Liver (tissue), 9 donors: ENCODE measurements around the gene PIP. TPM values are rescaled to one million over a fixed set of nuclear protein-coding genes. Genes with fewer than 3 reads are reported as not detected.

ENCODE experiments used
- DNase-seq: peaks from one replicate; pipeline ENCODE4 v3.0.0-alpha.2; 2017; ENCODE audit warnings: low spot score
- H3K27ac ChIP-seq, 2 donors: one replicate each; pipeline ENCODE4 v1.7.0; 2013; ENCODE audit warnings: inconsistent platforms in 2 of 2, low read length in 2 of 2, control low read depth in 1 of 2, low read depth in 1 of 2, mild to moderate bottlenecking in 1 of 2
- H3K27me3 ChIP-seq, 4 donors: one replicate each; pipeline versions ENCODE4 v1.6.1 to v1.7.0; 2013; ENCODE audit warnings: low read length in 3 of 4, inconsistent platforms in 1 of 4, mild to moderate bottlenecking in 1 of 4, moderate library complexity in 1 of 4; ENCODE audit not compliant: control insufficient read depth in 4 of 4, insufficient read depth in 4 of 4
- H3K36me3 ChIP-seq, 4 donors: one replicate each; pipeline versions ENCODE4 v1.6.1 to v1.7.0; 2013; ENCODE audit warnings: low read length in 3 of 4, mild to moderate bottlenecking in 3 of 4, low read depth in 1 of 4, moderate library complexity in 1 of 4; ENCODE audit not compliant: control insufficient read depth in 4 of 4, insufficient read depth in 3 of 4
- H3K4me1 ChIP-seq, 4 donors: one replicate each; pipeline versions ENCODE4 v1.6.1 to v1.7.0; 2013; ENCODE audit warnings: low read length in 3 of 4, mild to moderate bottlenecking in 3 of 4, moderate library complexity in 1 of 4; ENCODE audit not compliant: control insufficient read depth in 4 of 4, insufficient read depth in 4 of 4
- H3K4me3 ChIP-seq, 3 donors: one replicate each; pipeline versions ENCODE4 v1.6.1 to v1.7.0; 2013; ENCODE audit warnings: low read length in 3 of 3, control low read depth in 1 of 3, low read depth in 1 of 3, mild to moderate bottlenecking in 1 of 3
- H3K9ac ChIP-seq, 2 donors: one replicate each; pipeline ENCODE4 v1.7.0; 2013; ENCODE audit warnings: low read length in 2 of 2, mild to moderate bottlenecking in 2 of 2, moderate library complexity in 2 of 2, control low read depth in 1 of 2, low read depth in 1 of 2
- H3K9me3 ChIP-seq, 4 donors: one replicate each; pipeline versions ENCODE4 v1.6.1 to v1.7.0; 2013; ENCODE audit warnings: low read length in 3 of 4; ENCODE audit not compliant: control insufficient read depth in 4 of 4
- ATF3 ChIP-seq: IDR thresholded peaks from 2 replicates; pipeline ENCODE4 v1.6.1; 2016; ENCODE audit warnings: antibody characterized with exemption
- CTCF ChIP-seq: fragments of 150-350 bp; IDR thresholded peaks from 2 replicates; pipeline ENCODE4 v1.5.1; 2017; ENCODE audit warnings: improper control_type of control experiment, low read depth, low read length; ENCODE audit not compliant: missing input control
- EGR1 ChIP-seq, 2 donors: IDR thresholded peaks; 2 replicates each; pipeline ENCODE4 v1.6.1; 2016 to 2018; ENCODE audit warnings: antibody characterized with exemption in 2 of 2, low read depth in 2 of 2
- FOXA1 ChIP-seq: IDR thresholded peaks from 2 replicates; pipeline ENCODE4 v1.6.1; 2016; ENCODE audit warnings: antibody characterized with exemption
- FOXA2 ChIP-seq: IDR thresholded peaks from 2 replicates; pipeline ENCODE4 v1.6.1; 2016; ENCODE audit warnings: antibody characterized with exemption
- GABPA ChIP-seq, 2 donors: IDR thresholded peaks in 1 of 2; conservative IDR thresholded peaks in 1 of 2; 2 replicates each; pipeline ENCODE4 v1.6.1; 2016; ENCODE audit warnings: antibody characterized with exemption in 2 of 2, mild to moderate bottlenecking in 1 of 2, moderate library complexity in 1 of 2
- HNF4A ChIP-seq, 2 donors: conservative IDR thresholded peaks; 2 replicates each; pipeline ENCODE4 v1.6.1; 2016; ENCODE audit warnings: antibody characterized with exemption in 2 of 2, mild to moderate bottlenecking in 2 of 2
- HNF4G ChIP-seq: IDR thresholded peaks from 2 replicates; pipeline ENCODE4 v1.6.1; 2016; ENCODE audit warnings: antibody characterized with exemption
- JUND ChIP-seq, 2 donors: IDR thresholded peaks; 2 replicates each; pipeline ENCODE4 v1.6.1; 2016; ENCODE audit warnings: antibody characterized with exemption in 2 of 2
- MAX ChIP-seq: IDR thresholded peaks from 2 replicates; pipeline ENCODE4 v1.6.1; 2016; ENCODE audit warnings: antibody characterized with exemption
- NR2F2 ChIP-seq: IDR thresholded peaks from 2 replicates; pipeline ENCODE4 v1.6.1; 2016; ENCODE audit warnings: antibody characterized with exemption
- RAD21 ChIP-seq, 2 donors: IDR thresholded peaks; 2 replicates each; pipeline ENCODE4 v1.6.1; 2016; ENCODE audit warnings: antibody characterized with exemption in 2 of 2, mild to moderate bottlenecking in 2 of 2
- REST ChIP-seq: IDR thresholded peaks from 2 replicates; pipeline ENCODE4 v1.6.1; 2016; ENCODE audit warnings: antibody characterized with exemption, mild to moderate bottlenecking
- RXRA ChIP-seq, 2 donors: IDR thresholded peaks; 2 replicates each; pipeline ENCODE4 v1.6.1; 2017 to 2018; ENCODE audit warnings: antibody characterized with exemption in 2 of 2, mild to moderate bottlenecking in 1 of 2
- SP1 ChIP-seq: IDR thresholded peaks from 2 replicates; pipeline ENCODE4 v1.6.1; 2018; ENCODE audit warnings: antibody characterized with exemption, mild to moderate bottlenecking
- TAF1 ChIP-seq: conservative IDR thresholded peaks from 2 replicates; pipeline ENCODE4 v1.6.1; 2016; ENCODE audit warnings: antibody characterized with exemption, mild to moderate bottlenecking
- YY1 ChIP-seq: IDR thresholded peaks from 2 replicates; pipeline ENCODE4 v1.6.1; 2016; ENCODE audit warnings: antibody characterized with exemption, mild to moderate bottlenecking
- ZBTB33 ChIP-seq: IDR thresholded peaks from 2 replicates; pipeline ENCODE4 v1.6.1; 2016; ENCODE audit warnings: antibody characterized with exemption
- WGBS: extraction: QIAGEN DNeasy Blood & Tissue Kit; methylation state at CpG from one replicate; pipeline ENCODE4 v1.1.7; 2013; 5-methylcytosine and 5-hydroxymethylcytosine counted together
- polyA plus RNA-seq, 2 donors: library from polyadenylated mRNA; stranded (reverse) in 1 of 2; unstranded in 1 of 2; fragments of 200-250 nt in 1 of 2; fragments of >200 nt in 1 of 2; fragmentation: Nextera tagmentation in 1 of 2; extraction: Ambion mirVana in 1 of 2; gene quantifications; one replicate each; pipeline versions ENCODE4 v1.2.1 to v1.2.3, GENCODE V29; 2013 to 2015
- total RNA-seq, 2 donors: library from RNA; depleted of rRNA; stranded (reverse); fragments of >200 nt; gene quantifications; one replicate each; pipeline ENCODE4 v1.2.3, GENCODE V29; 2014
- donor health status: healthy.
- donor health status: healthy.
- donor health status: healthy.
- donor health status: healthy.
- donor health status: healthy.

The PIP gene
- total RNA-seq (not detected), polyA plus RNA-seq (not detected)

- no peak for TF ChIP-seq CTCF
- TF ChIP-seq NR2F2 = no peak
- no peak for TF ChIP-seq TAF1
- TF ChIP-seq GABPA (IDR thresholded peaks at IDR 0.05 in 1 of 2, conservative IDR thresholded peaks at IDR 0.05 in 1 of 2) = no peak
- TF ChIP-seq JUND (IDR thresholded peaks at IDR 0.05) = no peak
- TF ChIP-seq REST = no peak
- TF ChIP-seq HNF4G = no peak
- TF ChIP-seq ZBTB33 = no peak
- no peak for TF ChIP-seq MAX
- no peak for TF ChIP-seq YY1
- TF ChIP-seq ATF3 = no peak
- no peak for TF ChIP-seq FOXA2
- TF ChIP-seq SP1 = no peak
- no peak for TF ChIP-seq RXRA (IDR thresholded peaks at IDR 0.05)
- no peak for TF ChIP-seq EGR1 (IDR thresholded peaks at IDR 0.05; ENCODE audit: low read depth in 2 of 2)
- TF ChIP-seq FOXA1 = no peak
- no peak for TF ChIP-seq HNF4A (conservative IDR thresholded peaks at IDR 0.05)
- TF ChIP-seq RAD21 (IDR thresholded peaks at IDR 0.05) = no peak
- 44% methylated on average over 4 of the region's 4 CpGs for WGBS
Observed at GRCh38 chr7:143131781-143132180, at the start of gene PIP. TSS of gene PIP (plus strand) at chr7:143132077. CDS start at chr7:143132117, 40 bp downstream.

More at GRCh38 chr7:143131781-143132180, at the start of gene PIP:
- DNase-seq = no peak
- H3K9me3 ChIP-seq = no peaks in the 10 kb centered on the region
- H3K27ac ChIP-seq = no peak within 1 kb of the TSS
- H3K9ac ChIP-seq = no peak within 1 kb of the TSS
- no peaks in the 10 kb centered on the region for H3K36me3 ChIP-seq
- no peaks in the 10 kb centered on the region for H3K27me3 ChIP-seq
- H3K4me3 ChIP-seq = no peak within 1 kb of the TSS
- no peaks in the 10 kb centered on the region for H3K4me1 ChIP-seq
